ENCODE results near the gene RHOC. TPM values are rescaled to one million over a fixed set of nuclear protein-coding genes. Genes with fewer than 3 reads are reported as not detected.

The RHOC gene
- total RNA-seq, 4 donors from 2014 or later, result 138 to 185 (median 153) TPM

- no peak overlapping the region for H3K4me3 ChIP-seq
- DNase-seq (ENCODE audit: low spot score in 2 of 2), result no peak
- H3K27me3 ChIP-seq, result no peaks in the 10 kb centered on the region
- TF ChIP-seq POLR2AphosphoS5 (IDR thresholded peaks at IDR 0.05) (no peak), POLR2A (IDR thresholded peaks at IDR 0.05) (no peak), CTCF (IDR thresholded peaks at IDR 0.05) (no peak), EP300 (IDR thresholded peaks at IDR 0.05) (no peak)
- peak overlapping the region; percentile 66 for H3K27ac ChIP-seq
- WGBS, result 87% methylated on average over 4 of the region's 4 CpGs
- peaks cover 35% of the 10 kb centered on the region for H3K36me3 ChIP-seq
- peaks cover 30% of the 10 kb centered on the region for H3K4me1 ChIP-seq
- H3K9me3 ChIP-seq, result no peaks in the 10 kb centered on the region
These were observed 20.1 kb downstream of the RHOC start for GRCh38 chr1:112686835-112687234.

GRCh38 chr1:112686417-112686816 is 20.5 kb downstream of the RHOC start:
- no peak for TF ChIP-seq CTCF (IDR thresholded peaks at IDR 0.05)
- TF ChIP-seq EP300 (IDR thresholded peaks at IDR 0.05), result no peak
- TF ChIP-seq POLR2AphosphoS5 (IDR thresholded peaks at IDR 0.05), result no peak
- TF ChIP-seq POLR2A (IDR thresholded peaks at IDR 0.05), result no peak
- Histone ChIP-seq H3K36me3 (peaks cover 31% of the 10 kb centered on the region), H3K4me3 (no peak overlapping the region), H3K27ac (no peak overlapping the region), H3K27me3 (no peaks in the 10 kb centered on the region), H3K9me3 (no peaks in the 10 kb centered on the region), H3K4me1 (peaks cover 30% of the 10 kb centered on the region)
- no peak for DNase-seq (ENCODE audit: low spot score in 2 of 2)
- WGBS, result 53% methylated on average over 3 of the region's 3 CpGs

DNA sequence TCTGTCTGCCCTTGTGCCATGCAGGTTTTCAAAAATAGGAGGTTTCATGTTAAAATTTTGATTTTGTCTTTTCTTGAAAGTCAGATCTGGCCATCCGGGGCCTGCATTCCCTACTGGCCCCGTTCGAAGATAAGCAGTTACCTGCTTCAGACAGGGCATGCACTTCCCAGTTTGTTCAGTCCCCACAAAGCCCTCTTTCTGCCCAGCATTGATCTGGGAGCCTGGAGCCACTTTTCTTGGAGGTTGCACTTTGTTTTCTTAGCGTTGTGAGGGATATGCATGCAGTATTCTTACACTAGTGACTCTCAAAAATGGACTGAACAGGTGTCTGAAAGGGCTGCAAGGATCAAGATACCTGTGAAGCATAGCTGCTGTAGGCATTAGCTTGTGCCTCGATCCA is 21.0 kb downstream of the RHOC start:
- WGBS, result 74% methylated on average over 5 of the region's 5 CpGs
- DNase-seq (ENCODE audit: low spot score in 2 of 2), result no peak
- Histone ChIP-seq H3K36me3 (peaks cover 26% of the 10 kb centered on the region), H3K9me3 (no peaks in the 10 kb centered on the region), H3K4me1 (peaks cover 30% of the 10 kb centered on the region), H3K27ac (no peak overlapping the region), H3K27me3 (no peaks in the 10 kb centered on the region), H3K4me3 (no peak overlapping the region)
- TF ChIP-seq EP300 (IDR thresholded peaks at IDR 0.05) (no peak), CTCF (IDR thresholded peaks at IDR 0.05) (no peak), POLR2A (IDR thresholded peaks at IDR 0.05) (no peak), POLR2AphosphoS5 (IDR thresholded peaks at IDR 0.05) (no peak)

DNA sequence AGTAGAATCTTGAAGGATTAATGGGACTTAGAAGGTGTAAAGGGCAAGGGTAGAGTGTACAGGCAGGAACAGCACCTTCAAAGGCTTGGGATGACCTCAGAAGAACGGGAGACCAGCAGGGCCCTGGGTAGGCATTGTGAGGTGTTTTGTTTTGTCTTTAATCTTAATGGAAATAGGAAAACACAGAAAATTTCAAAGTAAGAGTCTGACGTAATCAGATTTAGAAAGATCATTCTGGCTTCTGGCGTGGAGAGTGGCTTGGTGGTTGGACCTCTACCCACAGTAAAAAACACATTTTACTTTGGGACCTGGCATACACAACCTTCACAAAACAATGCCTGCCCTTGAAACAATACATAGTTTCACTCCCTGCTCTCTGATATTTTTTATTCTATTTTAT is 28.3 kb downstream of the RHOC start:
- 86% methylated on average over 3 of the region's 3 CpGs for WGBS
- TF ChIP-seq CTCF (IDR thresholded peaks at IDR 0.05) (no peak), EP300 (IDR thresholded peaks at IDR 0.05) (no peak), POLR2AphosphoS5 (IDR thresholded peaks at IDR 0.05) (no peak), POLR2A (IDR thresholded peaks at IDR 0.05) (no peak)
- no peaks in the 10 kb centered on the region for H3K9me3 ChIP-seq
- no peak for DNase-seq (ENCODE audit: low spot score in 2 of 2)
- H3K4me1 ChIP-seq, result peaks cover 25% of the 10 kb centered on the region
- H3K27me3 ChIP-seq, result no peaks in the 10 kb centered on the region
- H3K27ac ChIP-seq, result no peak overlapping the region
- H3K36me3 ChIP-seq, result no peaks in the 10 kb centered on the region
- no peak overlapping the region for H3K4me3 ChIP-seq

- 94% methylated on average over 4 of the region's 4 CpGs for WGBS
- H3K9me3 ChIP-seq, result no peaks in the 10 kb centered on the region
- H3K27ac ChIP-seq, result no peak overlapping the region
- DNase-seq (ENCODE audit: low spot score in 2 of 2), result no peak
- H3K4me1 ChIP-seq, result peaks cover 30% of the 10 kb centered on the region
- no peaks in the 10 kb centered on the region for H3K36me3 ChIP-seq
- H3K4me3 ChIP-seq, result no peak overlapping the region
- TF ChIP-seq POLR2AphosphoS5 (IDR thresholded peaks at IDR 0.05) (no peak), POLR2A (IDR thresholded peaks at IDR 0.05) (no peak), EP300 (IDR thresholded peaks at IDR 0.05) (no peak), CTCF (IDR thresholded peaks at IDR 0.05) (no peak)
- no peaks in the 10 kb centered on the region for H3K27me3 ChIP-seq
These were observed 29.4 kb downstream of the RHOC start for GRCh38 chr1:112677501-112677900.
